Measurements from ENCODE around the gene CHSY1. TPM values are rescaled to one million over a fixed set of nuclear protein-coding genes. Genes with fewer than 3 reads are reported as not detected.

Gene CHSY1
- total and polyA plus RNA-seq, 2 of the 13 experiments (the other 11 are each of a cell fraction or from before 2014, with no cell fraction given), result 13.3 to 13.7 TPM

DNA sequence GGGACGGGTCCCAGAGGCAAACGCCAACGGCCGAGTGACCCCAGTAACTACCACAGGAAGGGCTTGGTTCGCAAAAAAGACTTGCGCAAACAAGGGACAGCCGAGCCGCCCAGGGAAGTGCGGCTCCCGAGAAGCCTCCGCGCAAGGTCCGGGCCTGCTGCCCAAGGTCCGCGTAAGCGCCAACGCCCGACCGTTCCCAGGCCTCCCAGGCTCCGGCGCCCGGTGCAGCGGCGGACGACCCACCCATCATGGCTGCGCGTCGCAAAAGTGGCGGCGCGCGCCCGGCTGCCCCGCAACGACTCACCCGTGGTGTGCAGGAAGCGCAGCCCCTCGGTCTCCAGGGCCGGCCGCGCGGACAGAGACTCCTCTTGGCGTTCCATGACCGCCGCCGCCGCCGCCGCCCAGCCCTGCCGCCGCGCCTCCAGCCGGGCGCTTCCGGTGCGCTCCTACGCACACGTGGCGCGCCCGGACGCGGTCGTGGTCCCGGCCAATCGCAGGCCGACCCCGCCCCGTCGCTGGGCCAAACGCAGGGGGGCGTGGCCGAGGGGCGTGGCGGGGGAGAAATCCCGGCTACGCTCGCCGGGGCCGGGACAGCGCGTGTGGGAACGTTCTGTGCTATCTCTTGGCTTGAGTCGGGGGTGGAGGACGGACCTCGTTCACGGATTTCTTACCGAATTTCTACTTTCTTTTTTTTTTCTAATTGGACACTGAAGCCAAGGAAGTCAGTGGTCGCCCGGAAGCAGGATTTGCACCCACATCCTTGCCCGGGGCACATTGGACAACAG is 25.4 kb upstream of the CHSY1 start, which contains the start of gene SELENOS (continued):
- TF ChIP-seq SRY (CRISPR knock-in tag; IDR thresholded peaks at IDR 0.05) (peak; percentile 77; the same call in 1 of the 2 replicates), ZNF850 (CRISPR knock-in tag; conservative IDR thresholded peaks at IDR 0.05) (no peak), ELK4 (CRISPR knock-in tag; IDR thresholded peaks at IDR 0.05; ENCODE audit: borderline replicate concordance) (no peak), ZNF598 (CRISPR knock-in tag; IDR thresholded peaks at IDR 0.05; ENCODE audit: borderline replicate concordance) (no peak), PLRG1 (conservative IDR thresholded peaks at IDR 0.05) (no peak), ELF4 (CRISPR knock-in tag; IDR thresholded peaks at IDR 0.05; ENCODE audit: borderline replicate concordance) (no peak), ZNF121 (CRISPR knock-in tag; IDR thresholded peaks at IDR 0.05) (peak; percentile 59; the same call in 1 of the 2 replicates), ZNF354B (CRISPR knock-in tag; IDR thresholded peaks at IDR 0.05) (no peak), ARID2 (CRISPR knock-in tag; IDR thresholded peaks at IDR 0.05; ENCODE audit: borderline replicate concordance) (peak; percentile 75; the same call in 1 of the 2 replicates), MAZ (IDR thresholded peaks at IDR 0.05; ENCODE audit: borderline replicate concordance, low read depth, low read length) (no peak), MAZ (CRISPR knock-in tag; IDR thresholded peaks at IDR 0.05; ENCODE audit: low read depth) (peak; percentile 37; the same call in 1 of the 2 replicates), HNRNPLL (IDR thresholded peaks at IDR 0.05; ENCODE audit: low read depth, low read length, poor library complexity, severe bottlenecking) (peak; percentile 80), KLF11 (CRISPR knock-in tag; IDR thresholded peaks at IDR 0.05) (no peak), PPARG (CRISPR knock-in tag; conservative IDR thresholded peaks at IDR 0.05) (no peak), ZNF451 (CRISPR knock-in tag; IDR thresholded peaks at IDR 0.05) (no peak), HOXD1 (CRISPR knock-in tag; IDR thresholded peaks at IDR 0.05) (peak; percentile 42; the same call in 1 of the 2 replicates), ATF7-NPFF (CRISPR knock-in tag; IDR thresholded peaks at IDR 0.05; ENCODE audit: low read depth) (peak; percentile 86; the same call in 1 of the 2 replicates), EP300 (IDR thresholded peaks at IDR 0.05; ENCODE audit: low read depth in 2 of 2, low read length in 2 of 2) (no peak), EP300 (CRISPR knock-in tag; IDR thresholded peaks at IDR 0.05; ENCODE audit: borderline replicate concordance) (no peak), ARHGAP35 (CRISPR knock-in tag; IDR thresholded peaks at IDR 0.05; ENCODE audit: borderline replicate concordance) (no peak), KAT2B (IDR thresholded peaks at IDR 0.05; ENCODE audit: borderline replicate concordance, low read depth, low read length) (no peak)
- TF ChIP-seq, protein P1, sequence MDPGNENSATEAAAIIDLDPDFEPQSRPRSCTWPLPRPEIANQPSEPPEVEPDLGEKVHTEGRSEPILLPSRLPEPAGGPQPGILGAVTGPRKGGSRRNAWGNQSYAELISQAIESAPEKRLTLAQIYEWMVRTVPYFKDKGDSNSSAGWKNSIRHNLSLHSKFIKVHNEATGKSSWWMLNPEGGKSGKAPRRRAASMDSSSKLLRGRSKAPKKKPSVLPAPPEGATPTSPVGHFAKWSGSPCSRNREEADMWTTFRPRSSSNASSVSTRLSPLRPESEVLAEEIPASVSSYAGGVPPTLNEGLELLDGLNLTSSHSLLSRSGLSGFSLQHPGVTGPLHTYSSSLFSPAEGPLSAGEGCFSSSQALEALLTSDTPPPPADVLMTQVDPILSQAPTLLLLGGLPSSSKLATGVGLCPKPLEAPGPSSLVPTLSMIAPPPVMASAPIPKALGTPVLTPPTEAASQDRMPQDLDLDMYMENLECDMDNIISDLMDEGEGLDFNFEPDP (CRISPR knock-in tag; conservative IDR thresholded peaks at IDR 0.05), result no peak
- TF ChIP-seq, protein P2, sequence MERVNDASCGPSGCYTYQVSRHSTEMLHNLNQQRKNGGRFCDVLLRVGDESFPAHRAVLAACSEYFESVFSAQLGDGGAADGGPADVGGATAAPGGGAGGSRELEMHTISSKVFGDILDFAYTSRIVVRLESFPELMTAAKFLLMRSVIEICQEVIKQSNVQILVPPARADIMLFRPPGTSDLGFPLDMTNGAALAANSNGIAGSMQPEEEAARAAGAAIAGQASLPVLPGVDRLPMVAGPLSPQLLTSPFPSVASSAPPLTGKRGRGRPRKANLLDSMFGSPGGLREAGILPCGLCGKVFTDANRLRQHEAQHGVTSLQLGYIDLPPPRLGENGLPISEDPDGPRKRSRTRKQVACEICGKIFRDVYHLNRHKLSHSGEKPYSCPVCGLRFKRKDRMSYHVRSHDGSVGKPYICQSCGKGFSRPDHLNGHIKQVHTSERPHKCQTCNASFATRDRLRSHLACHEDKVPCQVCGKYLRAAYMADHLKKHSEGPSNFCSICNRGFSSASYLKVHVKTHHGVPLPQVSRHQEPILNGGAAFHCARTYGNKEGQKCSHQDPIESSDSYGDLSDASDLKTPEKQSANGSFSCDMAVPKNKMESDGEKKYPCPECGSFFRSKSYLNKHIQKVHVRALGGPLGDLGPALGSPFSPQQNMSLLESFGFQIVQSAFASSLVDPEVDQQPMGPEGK (CRISPR knock-in tag; IDR thresholded peaks at IDR 0.05), result no peak
- TF ChIP-seq, protein P3, sequence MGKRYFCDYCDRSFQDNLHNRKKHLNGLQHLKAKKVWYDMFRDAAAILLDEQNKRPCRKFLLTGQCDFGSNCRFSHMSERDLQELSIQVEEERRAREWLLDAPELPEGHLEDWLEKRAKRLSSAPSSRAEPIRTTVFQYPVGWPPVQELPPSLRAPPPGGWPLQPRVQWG (CRISPR knock-in tag; IDR thresholded peaks at IDR 0.05; ENCODE audit: borderline replicate concordance, low read depth), result no peak

Measured in HepG2 (cell line).